GM21529 (cell line): Measurements from ENCODE around the gene TBX4.
"Not testable (repeated sequence)": the region's sequence is repeated elsewhere in the genome, so short reads cannot be mapped to it uniquely, and the experiment has no call there.

ENCODE experiments used
- ATAC-seq: cut with Tn5 transposase; IDR thresholded peaks from one replicate; pipeline ENCODE4 v1.9.1; 2021; ENCODE audit not compliant: unreplicated experiment

TBX4 gene

DNA sequence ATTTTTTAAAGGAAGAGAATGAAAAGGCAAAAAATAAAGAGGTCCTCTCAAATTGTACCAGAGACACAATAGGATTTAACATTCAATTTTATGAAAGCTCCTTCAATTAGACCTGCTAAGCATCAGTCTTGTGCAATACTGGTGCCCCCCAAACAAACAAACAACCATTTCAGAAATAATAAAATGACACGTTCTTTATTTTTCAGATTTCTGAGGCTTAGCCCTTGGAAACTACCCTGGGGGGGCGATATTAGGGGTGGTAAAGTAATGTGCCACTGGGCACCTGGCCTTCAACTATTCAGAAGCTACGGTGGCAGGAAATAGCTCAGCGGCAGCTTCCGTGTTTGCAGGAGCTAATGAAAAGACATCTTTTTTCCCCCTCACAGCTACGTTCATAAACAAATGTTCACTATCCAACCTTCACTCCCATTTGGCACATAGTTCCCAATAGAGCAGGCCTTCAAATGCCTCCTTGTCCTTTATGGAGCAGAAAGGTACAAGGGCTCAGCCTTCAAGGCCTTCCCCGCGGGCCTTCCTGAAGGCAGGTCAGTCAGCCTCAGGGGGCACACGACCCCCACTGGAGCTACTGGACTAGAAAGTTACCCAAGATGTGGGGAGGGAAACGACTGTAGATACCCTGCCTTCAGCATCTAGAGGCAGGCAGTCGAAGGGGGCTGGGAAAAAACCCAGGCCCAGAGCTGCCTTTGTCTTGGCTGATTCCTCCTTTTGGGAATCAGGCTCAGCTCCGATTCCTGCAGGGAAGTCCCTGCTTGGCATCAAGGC is 44.1 kb downstream of the TBX4 start:
- ATAC-seq, result no peak

DNA sequence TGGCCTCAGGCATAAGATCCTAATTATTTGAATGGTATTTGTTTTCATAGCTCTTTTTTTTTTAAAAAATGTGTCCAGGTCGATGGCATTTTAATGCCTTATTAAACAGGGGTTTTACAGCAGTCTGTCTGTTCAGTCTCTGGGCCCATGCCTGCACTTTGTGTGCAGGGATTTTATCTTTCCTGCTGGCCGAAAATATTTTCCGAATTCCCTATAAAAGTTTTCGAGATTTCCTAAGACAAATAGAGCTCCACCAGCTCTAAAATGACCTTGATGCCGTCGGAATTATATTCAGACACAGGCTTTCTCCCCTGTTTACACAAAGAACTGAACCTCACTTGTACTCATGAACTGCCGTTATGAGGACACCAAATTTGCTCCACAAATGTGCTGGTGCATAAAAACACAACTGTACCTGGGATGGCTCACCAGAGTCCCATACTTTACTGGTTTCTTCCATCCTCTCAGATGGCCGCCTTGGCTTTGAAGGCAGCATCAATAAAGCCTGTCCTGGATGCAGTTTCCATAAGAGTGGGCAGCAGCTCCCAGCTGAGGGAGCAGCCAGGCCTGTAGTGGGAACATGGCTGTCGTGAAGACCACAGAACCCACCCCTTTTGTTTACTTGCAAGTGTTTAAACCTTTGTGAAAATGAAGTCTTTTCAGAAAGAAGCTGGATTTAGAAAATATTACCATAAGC is 44.9 kb downstream of the TBX4 start:
- ATAC-seq, result no peak

DNA sequence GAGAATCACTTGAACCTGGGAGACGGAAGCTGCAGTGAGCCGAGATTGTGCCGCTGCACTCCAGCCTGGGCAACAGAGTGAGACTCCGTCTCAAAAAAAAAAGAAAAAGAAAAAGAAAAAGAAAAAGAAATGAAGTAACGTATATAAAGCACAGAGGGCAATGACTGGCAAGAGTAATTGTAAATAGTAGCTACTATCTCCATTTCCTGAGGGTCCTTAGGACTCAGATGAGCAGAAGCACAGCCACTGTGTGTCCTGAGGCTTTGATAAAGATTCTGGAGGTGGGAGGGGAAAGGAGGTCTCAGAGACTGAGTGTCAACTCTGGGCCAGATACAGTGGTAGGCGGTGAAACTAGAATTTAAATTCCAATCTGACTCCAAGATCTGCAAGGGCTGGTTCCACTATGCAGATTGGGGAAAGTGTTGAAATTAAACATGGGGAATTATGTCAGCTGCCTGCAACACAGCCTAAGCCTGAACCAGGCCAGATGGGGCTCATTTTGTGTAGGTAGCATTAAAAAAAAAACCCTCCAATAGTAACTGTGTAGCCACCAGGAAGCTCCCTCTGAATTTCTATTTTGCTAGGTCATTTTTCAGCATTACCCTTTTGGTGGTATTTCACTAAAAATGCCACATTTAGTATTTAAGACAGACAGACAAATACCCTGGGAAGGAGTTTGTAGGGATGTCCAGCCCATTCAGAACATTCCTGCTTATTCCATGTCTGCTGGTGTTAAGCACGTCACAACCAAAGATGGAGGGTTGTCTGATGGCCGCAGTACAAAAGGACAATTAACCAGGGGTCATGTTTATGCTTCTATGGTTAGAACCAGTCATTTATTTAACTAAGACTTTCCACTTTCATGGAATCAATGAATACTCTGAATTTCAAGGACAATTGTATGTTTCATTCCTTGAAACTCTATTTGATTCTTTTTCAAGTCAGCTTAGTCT is 46.1 kb downstream of the TBX4 start:
- no peak for ATAC-seq

DNA sequence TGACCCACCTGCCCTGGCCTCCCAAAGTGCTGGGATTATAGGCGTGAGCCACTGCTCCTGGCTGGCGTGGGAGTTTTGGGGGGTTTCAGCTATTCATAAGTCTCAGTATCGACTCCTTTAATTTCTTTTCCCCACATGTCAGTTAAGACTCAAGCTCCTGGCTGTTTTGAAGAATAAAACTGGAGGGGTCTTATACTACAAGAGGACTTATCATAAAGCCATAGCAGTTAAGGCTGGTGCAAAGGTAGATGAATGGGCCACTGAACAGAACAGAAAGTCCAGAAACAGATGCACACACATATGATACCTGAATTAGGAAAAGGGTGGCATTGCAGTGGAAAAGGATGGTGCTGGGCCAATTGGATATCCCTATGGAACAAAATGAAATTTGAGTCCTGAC is 47.4 kb downstream of the TBX4 start:
- ATAC-seq, result no peak

DNA sequence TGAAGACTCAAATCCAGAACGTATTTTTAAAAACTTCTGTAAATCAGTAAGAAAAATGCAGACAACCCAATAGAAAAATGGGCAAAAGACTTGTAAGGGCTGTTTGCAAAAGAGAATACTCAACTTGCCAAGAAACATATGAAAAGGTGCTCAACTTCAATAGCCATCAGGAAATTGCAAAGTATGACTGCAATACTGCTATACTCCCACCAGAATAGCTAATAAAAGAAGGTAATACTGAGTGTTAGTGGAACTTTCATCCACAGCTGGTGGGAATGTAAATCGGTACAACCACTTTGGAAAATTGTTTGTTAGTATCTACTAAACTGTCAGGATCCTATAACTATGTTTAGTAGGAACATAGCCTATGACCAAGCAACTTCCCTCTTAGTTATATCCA is 48.1 kb downstream of the TBX4 start:
- no peak for ATAC-seq

DNA sequence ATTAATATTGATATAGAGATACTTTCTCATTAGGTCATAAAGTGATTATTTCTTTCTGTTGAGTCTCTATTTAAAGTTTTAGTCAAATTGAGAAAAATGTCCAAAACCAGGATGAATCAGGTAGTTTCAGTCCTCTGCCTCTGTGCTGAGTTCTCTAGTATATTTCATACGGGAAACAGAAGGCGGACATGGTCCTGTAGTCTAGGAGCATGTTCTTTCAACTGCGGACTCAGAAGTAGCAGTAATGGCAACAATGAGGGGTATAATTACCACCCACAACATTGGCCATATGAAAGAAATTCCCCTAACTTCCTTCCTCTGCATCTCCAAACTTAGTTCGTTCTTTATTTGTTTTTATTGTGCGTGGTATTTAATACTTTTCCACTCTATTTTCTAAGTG is 50.1 kb downstream of the TBX4 start:
- no peak for ATAC-seq

DNA sequence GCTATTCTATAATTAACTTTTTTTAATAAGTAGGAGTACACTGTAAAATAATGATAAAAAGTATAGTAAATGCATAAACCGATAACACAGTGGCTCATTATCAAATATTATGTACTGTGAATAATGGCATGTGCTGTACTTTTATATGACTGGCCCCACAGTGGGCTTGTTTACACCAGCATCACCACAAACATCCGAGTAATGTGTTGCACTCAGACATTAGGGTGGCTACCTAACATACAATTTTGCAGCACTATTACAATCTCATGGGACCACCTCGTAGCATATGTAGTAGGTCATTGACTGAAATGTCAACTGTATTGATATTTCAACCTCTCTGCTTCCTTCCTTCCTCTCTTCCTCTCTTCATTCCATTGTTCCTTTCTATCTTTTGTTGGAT is 51.7 kb downstream of the TBX4 start:
- ATAC-seq, result no peak

DNA sequence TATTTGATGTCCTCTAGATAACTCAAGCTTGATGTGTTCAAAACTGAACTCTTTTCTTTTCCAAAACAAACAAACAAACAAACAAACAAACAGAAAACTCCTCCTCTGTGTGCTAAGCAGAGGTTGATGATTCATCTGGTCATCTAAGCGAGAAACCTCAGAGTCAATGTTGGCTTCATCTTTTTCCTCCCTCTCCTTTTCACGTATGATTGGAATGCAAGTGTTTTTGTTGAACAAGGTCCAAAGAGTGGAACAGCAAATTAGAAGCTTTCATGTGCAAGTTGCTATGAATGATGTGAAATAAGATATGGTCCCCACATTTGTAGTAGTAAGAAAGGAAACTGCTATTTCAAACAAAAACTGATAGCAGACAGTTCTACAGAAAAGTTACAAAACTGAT is 52.5 kb downstream of the TBX4 start:
- no peak for ATAC-seq

DNA sequence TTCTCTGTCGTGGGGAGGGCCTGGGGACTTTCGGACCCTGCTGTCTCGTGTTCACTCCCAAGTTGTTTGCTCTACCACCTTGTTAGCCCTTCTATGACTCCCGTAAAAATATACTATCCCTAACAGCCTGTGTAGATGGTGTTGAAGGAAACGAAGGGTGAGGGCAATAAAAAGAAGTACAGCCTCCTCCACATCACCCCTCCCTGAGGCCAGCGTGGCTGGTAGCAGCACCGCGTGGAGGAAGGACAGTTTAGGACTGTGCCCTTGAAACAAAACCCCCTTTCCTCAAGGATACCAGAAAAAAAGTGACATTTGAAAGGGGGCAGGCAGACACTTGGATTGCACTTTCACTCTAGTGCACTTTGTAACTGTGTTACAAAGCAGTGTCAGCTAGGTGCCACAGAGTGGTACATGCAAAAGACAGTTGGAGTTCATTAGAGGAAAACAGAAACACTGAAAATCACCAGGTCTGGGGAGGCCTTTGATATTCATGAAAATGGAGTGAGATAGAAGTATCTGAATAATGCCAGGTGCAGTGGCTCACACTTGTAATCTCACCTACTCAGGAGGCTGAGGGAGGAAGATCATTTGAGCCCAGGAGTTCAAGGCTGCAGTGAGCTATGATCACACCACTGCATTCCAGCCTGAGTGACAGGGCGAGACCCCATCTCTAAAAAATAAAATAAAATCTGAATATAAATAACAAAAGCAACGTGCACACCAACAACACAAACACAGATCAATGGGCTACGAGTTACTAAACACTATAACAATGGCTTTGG is 53.8 kb downstream of the TBX4 start:
- no peak for ATAC-seq

DNA sequence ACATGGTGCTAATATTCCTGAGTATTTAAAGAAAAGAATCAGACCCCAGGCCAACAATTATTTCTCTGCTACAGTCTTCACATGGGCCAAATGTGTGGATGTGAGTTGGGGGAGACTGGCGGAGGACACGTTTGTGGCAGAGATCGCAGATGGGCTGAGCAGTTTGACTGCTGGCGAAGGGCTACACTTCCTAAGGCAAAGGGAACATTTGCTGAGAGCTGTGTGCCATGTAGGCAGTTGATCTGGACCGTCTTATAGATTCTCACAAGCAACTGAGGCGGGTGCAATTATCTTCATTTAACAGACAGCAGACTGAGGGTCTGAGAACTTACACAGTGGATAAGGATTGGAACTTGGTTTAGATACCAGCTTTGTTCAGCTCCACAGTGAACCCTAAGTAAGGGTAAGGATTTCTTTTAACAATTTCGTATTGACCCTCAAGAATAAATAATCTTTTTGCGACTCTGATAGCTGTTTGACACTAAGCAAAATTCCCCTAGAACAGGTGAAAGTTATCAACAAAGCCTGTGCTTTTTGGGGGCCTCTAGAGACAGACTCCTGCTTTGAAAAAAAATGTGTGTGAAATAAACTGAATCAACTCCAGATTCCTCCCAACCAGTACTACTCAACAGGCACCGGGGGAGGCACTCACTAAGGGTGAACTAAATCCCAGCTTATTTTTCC is 55.3 kb downstream of the TBX4 start:
- ATAC-seq, result no peak

DNA sequence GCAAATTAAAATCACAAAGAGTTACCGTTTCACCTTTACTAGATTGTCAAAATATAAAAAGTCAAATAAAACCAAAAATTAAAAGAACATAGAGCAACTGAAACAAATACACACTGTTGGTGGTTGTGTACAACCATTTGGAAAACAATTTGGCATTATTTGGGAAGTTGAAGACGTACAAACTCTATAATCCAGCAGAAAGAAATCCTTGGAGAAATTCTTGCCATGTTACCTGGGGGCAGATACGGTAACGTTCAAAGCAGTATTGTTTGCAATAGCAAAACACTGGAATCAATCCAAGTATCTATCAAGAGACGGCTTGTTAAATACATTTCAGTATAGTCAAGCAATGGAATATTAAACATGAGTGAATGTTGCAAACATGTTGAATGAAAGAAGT is 56.7 kb downstream of the TBX4 start:
- ATAC-seq, result no peak

DNA sequence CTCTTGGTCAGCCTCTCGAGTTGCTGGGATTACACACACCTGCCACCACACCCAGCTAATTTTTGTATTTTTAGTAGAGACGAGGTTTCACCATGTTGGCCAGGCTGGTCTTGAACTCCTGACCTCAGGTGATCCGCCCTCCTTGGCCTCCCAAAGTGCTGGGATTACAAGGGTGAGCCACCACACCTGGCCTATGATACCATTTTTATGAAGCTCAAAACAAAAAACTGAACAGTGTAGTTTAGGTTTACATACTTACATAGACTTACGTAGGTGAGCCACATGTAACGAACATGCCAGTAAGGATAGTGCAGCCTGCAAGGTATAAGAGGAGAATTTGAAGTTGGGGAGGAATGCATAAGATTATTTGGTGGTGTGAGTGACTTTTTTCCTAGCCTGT is 57.2 kb downstream of the TBX4 start:
- not testable (repeated sequence) for ATAC-seq

DNA sequence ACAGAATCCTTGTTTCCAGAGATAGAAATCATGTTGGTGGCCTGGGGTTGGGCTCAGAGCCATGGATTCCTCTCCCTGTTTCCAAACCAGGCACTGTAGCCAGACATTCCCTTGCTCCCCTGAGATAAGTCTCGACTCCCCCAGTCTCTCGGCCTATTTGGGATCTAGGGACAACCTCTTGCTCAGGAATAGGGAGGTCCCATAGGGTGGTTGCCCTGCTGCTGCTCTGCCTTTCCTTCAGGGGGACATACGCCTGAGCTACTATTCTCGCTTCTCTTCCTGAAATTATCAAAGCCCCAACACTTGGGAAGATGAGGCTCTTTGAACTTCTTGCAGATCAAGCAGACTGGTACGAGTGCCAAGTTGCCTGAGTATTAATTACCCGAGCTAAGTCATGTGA is 58.0 kb downstream of the TBX4 start:
- no peak for ATAC-seq

DNA sequence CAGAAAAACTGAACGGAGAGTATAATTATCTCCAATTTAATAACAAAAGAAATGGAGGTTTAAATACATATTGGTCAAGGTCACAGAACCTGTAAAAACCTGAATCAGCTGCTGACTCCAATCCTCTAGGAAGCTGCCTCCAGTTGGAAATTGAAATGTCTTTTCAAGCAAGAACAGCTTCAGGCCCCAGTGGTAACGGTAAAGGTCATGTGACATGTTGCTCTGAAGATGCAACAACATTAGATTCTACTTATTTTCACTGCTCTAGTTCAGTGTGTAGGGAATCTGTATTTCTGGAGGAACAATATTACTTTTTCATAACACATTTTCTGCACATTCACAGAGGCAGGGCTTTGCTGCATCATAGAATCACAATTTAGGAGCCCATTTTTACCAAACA is 58.8 kb downstream of the TBX4 start:
- ATAC-seq, result no peak

DNA sequence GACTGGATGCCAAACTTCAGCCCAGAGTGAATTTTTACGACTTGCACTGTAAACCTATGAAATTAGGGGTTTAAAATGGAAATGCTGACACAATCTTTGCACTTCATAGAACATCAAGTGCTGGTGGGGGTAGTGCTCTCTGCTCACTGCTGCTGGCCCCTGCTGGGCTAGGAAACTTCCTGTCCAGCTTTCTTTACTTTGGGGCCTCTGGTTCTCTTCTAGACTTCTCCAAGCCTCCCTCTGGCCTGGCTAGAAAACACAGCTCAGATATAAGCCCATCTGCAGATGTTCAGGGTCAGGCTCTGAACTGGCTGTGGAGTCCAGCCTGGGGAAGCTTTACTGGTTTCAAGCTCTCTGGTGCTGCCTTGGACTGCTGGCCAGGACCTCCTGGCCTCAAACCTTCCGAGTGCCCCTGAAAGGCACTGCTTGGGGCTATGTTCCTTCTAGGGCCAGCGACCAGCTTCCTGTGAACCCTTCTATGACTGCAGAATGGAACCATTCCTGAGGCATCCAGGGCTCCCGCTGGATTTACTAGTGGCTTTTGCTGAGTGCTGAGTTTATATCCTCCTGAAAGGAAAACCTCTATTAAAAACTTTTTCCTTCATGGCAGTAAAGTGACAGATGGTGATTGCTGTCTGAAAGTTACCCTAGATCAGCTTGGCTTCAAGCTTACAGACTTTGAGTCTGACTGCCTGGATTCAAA is 59.4 kb downstream of the TBX4 start:
- no peak for ATAC-seq

DNA sequence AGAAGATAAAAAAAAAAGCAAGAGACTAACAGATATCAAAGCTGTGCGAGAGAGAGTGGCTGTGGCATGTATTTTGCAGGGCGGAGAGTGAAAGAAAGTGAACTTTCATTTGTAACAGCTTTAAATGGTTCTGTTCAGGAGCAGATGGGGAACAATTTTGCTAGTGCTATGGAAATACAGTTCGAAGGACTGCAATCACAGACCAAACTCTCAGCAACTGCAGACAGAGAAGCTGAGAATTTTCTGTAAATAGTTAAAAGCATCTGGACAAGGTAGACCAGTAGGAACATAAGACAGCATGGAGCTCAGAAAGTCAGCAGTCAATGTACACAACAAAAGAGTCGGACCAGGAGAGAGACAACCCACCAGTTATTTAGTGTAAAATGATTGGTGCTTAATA is 62.3 kb downstream of the TBX4 start:
- ATAC-seq, result no peak

DNA sequence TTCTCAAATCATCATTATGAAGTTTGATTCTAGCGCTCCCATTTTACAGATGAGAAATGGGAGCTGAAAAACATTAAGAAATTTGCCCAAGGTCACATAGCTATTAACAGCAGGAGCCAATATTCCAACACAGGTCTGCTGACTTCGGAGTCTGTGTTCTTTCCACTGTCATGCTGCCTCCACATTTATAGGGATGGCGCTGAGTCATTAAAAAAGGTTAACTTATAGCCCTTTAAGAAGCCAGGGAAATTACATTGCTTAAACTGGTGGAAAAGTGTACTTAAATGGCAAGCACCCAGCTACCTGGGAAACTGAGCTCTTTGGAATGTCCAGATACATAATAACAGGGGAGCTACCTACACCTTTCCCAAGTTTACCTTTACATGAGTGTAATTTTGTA is 65.0 kb downstream of the TBX4 start:
- no peak for ATAC-seq

DNA sequence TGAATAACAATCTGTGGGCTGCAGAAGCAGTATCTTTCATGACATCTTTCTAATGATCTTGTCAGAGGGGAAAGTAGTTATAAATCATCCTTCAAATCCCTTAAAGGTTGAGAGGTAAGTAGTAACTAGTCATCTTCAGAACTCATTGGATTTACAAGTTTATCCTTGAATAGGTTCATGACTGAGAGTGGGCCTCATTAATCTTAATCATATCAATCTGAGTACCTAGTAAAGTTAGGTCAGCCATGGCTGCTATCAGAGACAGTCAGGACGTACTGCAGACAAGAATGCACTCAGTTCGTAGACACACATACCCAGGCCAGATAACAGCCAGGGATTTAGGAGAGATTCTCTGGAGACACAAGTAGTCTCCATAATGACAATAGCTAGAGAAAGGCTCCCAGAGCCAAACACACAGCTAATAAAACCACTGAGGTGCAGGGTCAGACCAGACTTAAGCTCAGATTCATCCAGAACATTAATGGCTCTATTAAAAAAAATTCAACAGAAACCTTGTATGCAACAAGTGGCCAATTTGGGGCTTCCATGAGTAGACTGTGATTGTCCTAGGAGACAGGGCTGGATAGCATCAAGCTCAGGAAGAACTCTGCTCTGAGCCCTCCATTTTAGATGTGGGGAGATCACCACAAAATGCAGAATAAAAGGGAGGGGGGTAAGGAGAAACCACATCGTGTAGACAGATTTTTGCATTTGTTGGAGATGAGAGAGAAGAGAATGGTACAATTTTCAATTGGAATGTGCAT is 65.8 kb downstream of the TBX4 start:
- ATAC-seq, result no peak

DNA sequence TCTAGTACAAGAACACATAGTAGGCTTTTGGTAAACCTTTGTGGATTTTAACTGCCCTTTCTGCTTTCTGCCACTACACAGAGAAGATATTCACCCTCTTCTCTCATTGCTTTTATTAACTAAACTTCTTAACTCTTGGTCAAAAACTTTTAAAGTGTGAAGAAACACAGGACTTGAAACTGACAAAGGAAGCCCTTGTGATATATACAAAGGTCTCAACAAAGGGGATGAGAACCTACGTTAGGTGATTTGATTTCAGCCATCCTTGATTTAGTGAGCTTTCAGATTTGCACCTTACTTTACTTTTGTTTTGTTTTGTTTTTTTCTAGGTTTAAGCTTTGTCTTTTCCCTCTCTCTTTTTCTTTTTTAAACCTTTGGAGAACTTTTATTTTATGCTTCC is 66.9 kb downstream of the TBX4 start:
- ATAC-seq, result no peak
